Gastroesophageal sphincter (tissue), 4 donors: ENCODE data around the gene DNAAF6. TPM values are rescaled to one million over a fixed set of nuclear protein-coding genes. Genes with fewer than 3 reads are reported as not detected.
A peak's percentile ranks its signal among the peaks of the same experiment; 100 is the strongest.
"Not testable (repeated sequence)": the region's sequence is repeated elsewhere in the genome, so short reads cannot be mapped to it uniquely, and the experiment has no call there.

ENCODE experiments used
- ATAC-seq: fragments of 150-250 bp; one replicate; pipeline ENCODE4 v1.9.1; 2016; ENCODE audit warnings: mild to moderate bottlenecking, moderate library complexity
- H3K27ac ChIP-seq, 4 donors: fragments of 200-600 bp; sonication (generic) in 3 of 4; 1 replicate in 3 of 4; 2 replicates in 1 of 4; pipeline ENCODE4 v1.5.1; 2016 to 2019
- H3K27me3 ChIP-seq: fragments of 200-600 bp; sonication (generic); one replicate; pipeline ENCODE4 v1.5.1; 2019
- H3K36me3 ChIP-seq, 2 donors: fragments of 200-600 bp; sonication (generic); one replicate each; pipeline ENCODE4 v1.5.1; 2019; ENCODE audit warnings: control low read depth in 1 of 2
- H3K4me1 ChIP-seq, 3 donors: fragments of 200-600 bp; sonication (generic); 1 replicate in 2 of 3; 2 replicates in 1 of 3; pipeline ENCODE4 v1.5.1; 2016 to 2019; ENCODE audit warnings: control low read depth in 2 of 3
- H3K4me3 ChIP-seq, 2 donors: fragments of 200-600 bp; sonication (generic); one replicate each; pipeline ENCODE4 v1.5.1; 2019; ENCODE audit warnings: mild to moderate bottlenecking in 1 of 2, moderate library complexity in 1 of 2
- H3K9me3 ChIP-seq, 3 donors: fragments of 200-600 bp; sonication (generic); one replicate each; pipeline ENCODE4 v1.5.1; 2017 to 2019; ENCODE audit warnings: control low read depth in 2 of 3
- CTCF ChIP-seq, 4 experiments: fragments of 200-600 bp in 2 of 4; fragments of 450-650 bp in 2 of 4; sonication (generic) in 1 of 4; IDR thresholded peaks; one replicate each; pipeline ENCODE4 v1.5.1; 2017 to 2019; ENCODE audit warnings: antibody characterized with exemption in 4 of 4, mild to moderate bottlenecking in 2 of 4, moderate library complexity in 2 of 4
- EP300 ChIP-seq: sonication (generic); formaldehyde crosslinking; IDR thresholded peaks from one replicate; pipeline ENCODE4 v1.6.1; 2017; ENCODE audit warnings: antibody characterized with exemption, mild to moderate bottlenecking
- POLR2A ChIP-seq, 2 donors: fragments of 450-650 bp; IDR thresholded peaks; one replicate each; pipeline ENCODE4 v1.6.1; 2017; ENCODE audit warnings: antibody characterized with exemption in 2 of 2, mild to moderate bottlenecking in 2 of 2, moderate library complexity in 1 of 2
- POLR2AphosphoS5 ChIP-seq: sonication (generic); formaldehyde crosslinking; IDR thresholded peaks from one replicate; pipeline ENCODE4 v1.6.1; 2017; ENCODE audit warnings: antibody characterized with exemption
- WGBS, 2 donors: methylation state at CpG; one replicate each; pipeline ENCODE4 v1.1.5; 2018; ENCODE audit warnings: low coverage in 1 of 2; 5-methylcytosine and 5-hydroxymethylcytosine counted together
- total RNA-seq, 4 donors: library from RNA; depleted of rRNA; stranded (reverse); fragments of >200 nt; gene quantifications; one replicate each; pipeline ENCODE4 v1.1.0, GENCODE V29; 2016

DNAAF6 gene
- total RNA-seq = under 1 TPM in 1 of 4 donors, not detected in 3; 0.19 TPM

GRCh38 chrX:107205770-107206696 lies at the start of gene DNAAF6, which contains the start of gene NUP62CL:
Gene DNAAF6 (plus strand): TSS chrX:107206611. CDS start chrX:107212876, 6,265 bp downstream.
Gene NUP62CL (minus strand): TSS chrX:107206433. CDS start chrX:107175146, 31,287 bp downstream.
- 0% methylated on average over 5 of the region's 66 CpGs; no CpG with 5 or more reads in 1 of the 2 donors for WGBS, 2 donors
- peak; percentile 71 for ATAC-seq
- Histone ChIP-seq H3K4me3 (peak within 1 kb of the TSS; percentile 52 to 60), H3K9me3 (no peaks in the 10 kb centered on the region), H3K27ac (no peak within 1 kb of the TSS), H3K27me3 (no peaks in the 10 kb centered on the region), H3K36me3 (no peaks in the 10 kb centered on the region), H3K4me1 (peaks cover 0 to 4% (median 0%) of the 10 kb centered on the region in 3 donors)
- TF ChIP-seq POLR2AphosphoS5 = no peak

- H3K36me3 ChIP-seq, H3K9me3 ChIP-seq, H3K27ac ChIP-seq, H3K4me3 ChIP-seq, H3K27me3 ChIP-seq, H3K4me1 ChIP-seq, ATAC-seq: not testable (repeated sequence)
- no CpG with 5 or more reads among the region's 4 CpGs for WGBS, 2 donors
Observed at GRCh38 chrX:107157618-107158017, 48.8 kb upstream of the DNAAF6 start.

GRCh38 chrX:107167163-107167921 lies 39.1 kb upstream of the DNAAF6 start:
- TF ChIP-seq CTCF (IDR thresholded peaks at IDR 0.05) (no peak), EP300 (no peak), POLR2AphosphoS5 (no peak), POLR2A (IDR thresholded peaks at IDR 0.05) (no peak)
- no peak overlapping the region for H3K27ac ChIP-seq
- no peaks in the 10 kb centered on the region for H3K4me1 ChIP-seq
- ATAC-seq = no peak
- H3K36me3 ChIP-seq = no peaks in the 10 kb centered on the region
- H3K9me3 ChIP-seq = no peaks in the 10 kb centered on the region
- no peak overlapping the region for H3K4me3 ChIP-seq
- no peaks in the 10 kb centered on the region for H3K27me3 ChIP-seq
- 97 to 100% methylated on average over 1 to 3 of the region's 3 CpGs for WGBS, 2 donors

GRCh38 chrX:107168257-107168656 lies 38.2 kb upstream of the DNAAF6 start:
- no peak overlapping the region for H3K27ac ChIP-seq
- no peaks in the 10 kb centered on the region for H3K4me1 ChIP-seq
- H3K36me3 ChIP-seq = no peaks in the 10 kb centered on the region
- no peaks in the 10 kb centered on the region for H3K27me3 ChIP-seq
- no peak overlapping the region for H3K4me3 ChIP-seq
- H3K9me3 ChIP-seq = no peaks in the 10 kb centered on the region
- ATAC-seq = no peak
- no peak for TF ChIP-seq CTCF (IDR thresholded peaks at IDR 0.05)

- ATAC-seq = no peak
- no peaks in the 10 kb centered on the region for H3K36me3 ChIP-seq
- H3K4me1 ChIP-seq = no peaks in the 10 kb centered on the region
- no peak overlapping the region for H3K27ac ChIP-seq
- 71% methylated on average over 1 of the region's 1 CpG; no CpG with 5 or more reads in 1 of the 2 donors for WGBS, 2 donors
- TF ChIP-seq CTCF (IDR thresholded peaks at IDR 0.05) = no peak
- no peak for TF ChIP-seq POLR2A (IDR thresholded peaks at IDR 0.05)
- no peak for TF ChIP-seq POLR2AphosphoS5
- TF ChIP-seq EP300 = no peak
- H3K9me3 ChIP-seq = no peaks in the 10 kb centered on the region
- H3K27me3 ChIP-seq = no peaks in the 10 kb centered on the region
- no peak overlapping the region for H3K4me3 ChIP-seq
Observed at GRCh38 chrX:107168712-107169111, 37.7 kb upstream of the DNAAF6 start.
